ENCODE measurements around the gene NUAK1. TPM values are rescaled to one million over a fixed set of nuclear protein-coding genes. Genes with fewer than 3 reads are reported as not detected.

NUAK1 gene
- total RNA-seq, 1 experiment from 2014 or later: 7.4 TPM

DNA sequence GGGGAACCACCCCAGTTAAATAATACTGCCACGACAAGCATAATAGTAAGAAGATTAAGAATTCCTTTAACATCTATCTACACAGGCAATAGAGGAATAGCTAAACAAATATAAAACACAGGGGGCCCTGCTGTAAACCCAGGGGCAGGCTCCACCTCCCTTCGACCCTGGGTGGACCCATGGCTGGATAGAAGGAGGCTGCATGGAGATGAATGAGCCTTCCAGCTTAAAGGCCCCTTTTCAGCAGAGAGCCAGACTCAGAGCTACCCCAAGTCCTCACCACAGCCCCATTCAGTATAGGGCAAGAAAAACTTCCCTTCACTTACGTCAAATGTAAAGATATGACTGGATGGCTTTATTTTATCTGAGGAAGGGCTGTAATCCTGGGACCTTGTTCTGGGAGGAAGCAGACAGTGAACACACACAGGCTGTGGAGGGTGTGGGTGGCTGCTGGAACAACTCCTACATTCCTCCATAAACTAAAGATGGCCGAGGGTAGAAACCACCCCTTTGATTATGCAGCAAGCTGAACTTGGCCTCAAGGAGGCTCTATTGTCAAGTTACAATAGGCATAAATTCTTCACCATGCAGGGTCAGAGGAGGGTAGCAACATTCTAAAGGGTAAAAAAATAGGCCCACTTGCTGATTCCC lies 30.4 kb downstream of the NUAK1 start:
- no peaks in the 10 kb centered on the region for H3K9me2 ChIP-seq (ENCODE audit: insufficient read depth)
- H2AFZ ChIP-seq (ENCODE audit: low read depth, low read length, poor library complexity, severe bottlenecking): no peak overlapping the region
- no peaks in the 10 kb centered on the region for H3K27me3 ChIP-seq (ENCODE audit: insufficient read depth, low read length)
- ChIA-PET POLR2A (no interaction called here), RAD21 (ENCODE audit: low non-redundant PET in 1 of 2, low total read pairs in 2 of 2, uncharacterized antibody in 2 of 2, unreplicated experiment in 2 of 2) (no interaction called here), CTCF (no interaction called here)
- no peak overlapping the region for H3K27ac ChIP-seq (ENCODE audit: low read depth, low read length)
- ATAC-seq (peak; percentile 59), DNase-seq (ENCODE audit: low read depth, low spot score) (no peak)
- no peaks in the 10 kb centered on the region for H3K9me3 ChIP-seq (ENCODE audit: control insufficient read depth in 1 of 2, insufficient read depth in 1 of 2, low read depth in 1 of 2, low read length in 2 of 2)
- TF ChIP-seq POLR2AphosphoS5 (IDR thresholded peaks at IDR 0.05; ENCODE audit: low read depth, low read length) (no peak), FOSL1 (IDR thresholded peaks at IDR 0.05; ENCODE audit: low read depth) (no peak), ZNF274 (IDR thresholded peaks at IDR 0.05; ENCODE audit: low read depth, low read length) (no peak), MAX (IDR thresholded peaks at IDR 0.05) (no peak)
- H3K36me3 ChIP-seq (ENCODE audit: control insufficient read depth in 1 of 2, insufficient read depth in 2 of 2, low read length in 2 of 2): no peaks in the 10 kb centered on the region
- peaks cover 9 to 10% of the 10 kb centered on the region in 2 experiments for H3K4me1 ChIP-seq (ENCODE audit: control insufficient read depth in 1 of 2, insufficient read depth in 2 of 2, low read length in 2 of 2)
- intact Hi-C loops (cut with micrococcal nuclease): no loop called here
- no peak overlapping the region for H3K9ac ChIP-seq (ENCODE audit: low read length)
- no peak overlapping the region for H3K4me2 ChIP-seq (ENCODE audit: low read length)
- no peaks in the 10 kb centered on the region for H4K20me1 ChIP-seq (ENCODE audit: insufficient read depth)
- H3K4me3 ChIP-seq (replicated peaks in 1 of 2; ENCODE audit: low read depth in 1 of 2, low read length in 2 of 2): no peak overlapping the region
- H3K79me2 ChIP-seq (ENCODE audit: insufficient read depth, low read length): no peaks in the 10 kb centered on the region
- BruUV-seq (replicated peaks): no TSS peak

DNA sequence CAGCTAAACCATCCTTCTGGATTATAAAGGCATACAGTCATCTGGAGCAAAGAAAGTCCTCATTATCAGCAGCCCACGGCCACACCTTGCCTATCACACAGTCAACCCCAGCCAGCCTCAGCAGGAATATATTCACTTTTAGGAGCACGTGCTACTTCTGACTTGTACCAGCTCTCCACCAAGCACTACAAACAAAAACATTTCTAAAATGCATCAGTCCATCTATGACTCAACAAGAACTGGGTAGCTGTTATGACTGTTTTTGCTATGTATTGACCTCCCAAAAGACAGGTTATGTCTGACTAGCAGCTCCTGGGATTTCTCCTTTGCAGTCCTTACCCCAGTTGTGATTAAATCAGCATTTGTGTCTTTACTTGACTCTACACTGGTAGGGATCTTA lies 31.2 kb downstream of the NUAK1 start:
- Histone ChIP-seq H3K36me3 (ENCODE audit: control insufficient read depth in 1 of 2, insufficient read depth in 2 of 2, low read length in 2 of 2) (no peaks in the 10 kb centered on the region), H3K79me2 (ENCODE audit: insufficient read depth, low read length) (no peaks in the 10 kb centered on the region), H3K9me2 (ENCODE audit: insufficient read depth) (no peaks in the 10 kb centered on the region), H3K27me3 (ENCODE audit: insufficient read depth, low read length) (no peaks in the 10 kb centered on the region), H3K9me3 (ENCODE audit: control insufficient read depth in 1 of 2, insufficient read depth in 1 of 2, low read depth in 1 of 2, low read length in 2 of 2) (no peaks in the 10 kb centered on the region), H2AFZ (ENCODE audit: low read depth, low read length, poor library complexity, severe bottlenecking) (no peak overlapping the region), H3K27ac (ENCODE audit: low read depth, low read length) (no peak overlapping the region), H3K4me1 (ENCODE audit: control insufficient read depth in 1 of 2, insufficient read depth in 2 of 2, low read length in 2 of 2) (peaks cover 2 to 3% of the 10 kb centered on the region in 2 experiments; a peak in 2 of 4 replicates), H3K9ac (ENCODE audit: low read length) (no peak overlapping the region), H4K20me1 (ENCODE audit: insufficient read depth) (no peaks in the 10 kb centered on the region), H3K4me3 (replicated peaks in 1 of 2; ENCODE audit: low read depth in 1 of 2, low read length in 2 of 2) (no peak overlapping the region), H3K4me2 (ENCODE audit: low read length) (no peak overlapping the region)
- BruUV-seq (replicated peaks): no TSS peak
- ATAC-seq (no peak), DNase-seq (ENCODE audit: low read depth, low spot score) (no peak)
- POLR2A ChIA-PET: no interaction called here
- CTCF ChIA-PET: no interaction called here
- intact Hi-C loops (cut with micrococcal nuclease): no loop called here
- TF ChIP-seq RAD21 (IDR thresholded peaks at IDR 0.05; ENCODE audit: low read depth) (no peak), ZBTB33 (IDR thresholded peaks at IDR 0.05; ENCODE audit: extremely low read depth, insufficient replicate concordance, low read length) (no peak), SP1 (IDR thresholded peaks at IDR 0.05; ENCODE audit: low read depth) (no peak), TCF7L2 (IDR thresholded peaks at IDR 0.05; ENCODE audit: borderline replicate concordance, extremely low read depth, insufficient read depth, insufficient read length) (no peak)
- RAD21 ChIA-PET (ENCODE audit: low non-redundant PET in 1 of 2, low total read pairs in 2 of 2, uncharacterized antibody in 2 of 2, unreplicated experiment in 2 of 2): no interaction called here

Measured in HCT116 (cell line).